Measurements from ENCODE around the gene MLLT3. TPM values are rescaled to one million over a fixed set of nuclear protein-coding genes. Genes with fewer than 3 reads are reported as not detected.

MLLT3 gene
- total RNA-seq, 4 donors from 2014 or later = 29.8 to 51.0 (median 47.1) TPM

DNA sequence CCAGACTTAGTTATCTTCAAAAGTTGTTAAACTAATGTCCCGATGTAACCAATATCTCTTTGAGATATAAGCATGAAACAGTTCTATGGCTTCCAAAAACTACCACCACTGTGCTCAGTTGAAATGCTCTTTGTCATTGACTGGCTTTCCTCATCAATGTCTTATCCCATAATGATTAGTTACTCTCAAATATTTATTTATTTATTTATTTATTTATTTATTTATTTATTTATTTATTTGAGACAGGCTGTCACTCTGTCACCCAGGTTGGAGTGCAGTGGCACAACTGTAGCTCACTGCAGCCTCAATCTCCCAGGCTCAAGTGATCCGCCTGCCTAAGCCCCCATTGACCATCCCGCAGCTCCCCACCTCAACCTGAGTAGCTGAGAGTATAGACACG is 28.0 kb upstream of the MLLT3 start:
- no peak for DNase-seq
- intact Hi-C loops (cut with DNase I) = no loop called here
- WGBS, 2 donors = 95 to 99% methylated on average over 4 of the region's 4 CpGs
- Histone ChIP-seq H3K27me3 (no peaks in the 10 kb centered on the region), H3K4me1 (no peaks in the 10 kb centered on the region), H3K4me3 (replicated peaks in 1 of 3) (no peak overlapping the region), H3K9me3 (no peaks in the 10 kb centered on the region), H3K27ac (no peak overlapping the region), H3K36me3 (no peaks in the 10 kb centered on the region)
- TF ChIP-seq POLR2A (IDR thresholded peaks at IDR 0.05) = no peak
- TF ChIP-seq, protein P1, sequence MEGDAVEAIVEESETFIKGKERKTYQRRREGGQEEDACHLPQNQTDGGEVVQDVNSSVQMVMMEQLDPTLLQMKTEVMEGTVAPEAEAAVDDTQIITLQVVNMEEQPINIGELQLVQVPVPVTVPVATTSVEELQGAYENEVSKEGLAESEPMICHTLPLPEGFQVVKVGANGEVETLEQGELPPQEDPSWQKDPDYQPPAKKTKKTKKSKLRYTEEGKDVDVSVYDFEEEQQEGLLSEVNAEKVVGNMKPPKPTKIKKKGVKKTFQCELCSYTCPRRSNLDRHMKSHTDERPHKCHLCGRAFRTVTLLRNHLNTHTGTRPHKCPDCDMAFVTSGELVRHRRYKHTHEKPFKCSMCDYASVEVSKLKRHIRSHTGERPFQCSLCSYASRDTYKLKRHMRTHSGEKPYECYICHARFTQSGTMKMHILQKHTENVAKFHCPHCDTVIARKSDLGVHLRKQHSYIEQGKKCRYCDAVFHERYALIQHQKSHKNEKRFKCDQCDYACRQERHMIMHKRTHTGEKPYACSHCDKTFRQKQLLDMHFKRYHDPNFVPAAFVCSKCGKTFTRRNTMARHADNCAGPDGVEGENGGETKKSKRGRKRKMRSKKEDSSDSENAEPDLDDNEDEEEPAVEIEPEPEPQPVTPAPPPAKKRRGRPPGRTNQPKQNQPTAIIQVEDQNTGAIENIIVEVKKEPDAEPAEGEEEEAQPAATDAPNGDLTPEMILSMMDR (IDR thresholded peaks at IDR 0.05) = no peak

DNA sequence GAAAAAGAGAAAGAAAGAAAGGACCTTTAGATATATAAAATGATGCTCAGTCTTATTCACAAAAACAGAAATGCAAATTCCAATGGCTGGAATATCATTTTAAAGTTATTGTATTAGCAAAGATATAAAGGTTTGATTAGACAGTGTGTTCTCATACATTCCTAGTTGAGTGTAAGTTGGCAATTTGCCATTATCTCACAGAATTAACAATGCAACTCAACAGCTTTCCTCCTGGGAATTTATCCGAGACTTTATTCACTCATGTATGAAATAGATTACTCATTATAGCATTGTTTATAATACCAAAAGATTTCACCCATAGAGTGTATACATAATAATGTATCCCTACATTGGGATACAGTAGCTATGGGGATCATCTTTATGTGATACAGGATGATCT is 27.1 kb upstream of the MLLT3 start:
- Histone ChIP-seq H3K9me3 (no peaks in the 10 kb centered on the region), H3K27ac (no peak overlapping the region), H3K4me3 (replicated peaks in 1 of 3) (no peak overlapping the region), H3K27me3 (no peaks in the 10 kb centered on the region), H3K36me3 (no peaks in the 10 kb centered on the region), H3K4me1 (no peaks in the 10 kb centered on the region)
- intact Hi-C loops (cut with DNase I) = no loop called here
- DNase-seq = no peak
- no peak for TF ChIP-seq POLR2A (IDR thresholded peaks at IDR 0.05)
- TF ChIP-seq, protein P1 (IDR thresholded peaks at IDR 0.05) = no peak
- WGBS, 2 donors = 9 to 40% methylated on average over 1 of the region's 1 CpG

DNA sequence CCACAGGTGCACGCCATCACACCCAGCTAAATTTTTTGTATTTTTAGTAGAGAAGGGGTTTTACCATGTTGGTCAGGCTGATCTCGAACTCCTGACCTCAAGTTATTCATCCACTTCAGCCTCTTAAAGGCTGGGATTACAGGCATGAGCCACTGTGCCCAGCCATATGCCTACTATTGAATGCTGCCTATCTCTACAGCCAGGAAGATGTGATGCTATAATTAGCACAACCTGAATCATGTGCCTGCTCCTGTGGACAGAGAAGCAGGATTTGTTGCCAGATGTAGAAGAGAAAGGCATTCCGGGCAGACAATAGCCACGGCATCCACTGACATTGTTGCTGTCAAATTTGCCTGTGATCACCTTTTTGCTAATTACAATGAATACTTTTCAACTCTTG is 24.4 kb upstream of the MLLT3 start:
- 87 to 91% methylated on average over 4 of the region's 4 CpGs for WGBS, 2 donors
- H3K27ac ChIP-seq = no peak overlapping the region
- no peaks in the 10 kb centered on the region for H3K4me1 ChIP-seq
- H3K36me3 ChIP-seq = no peaks in the 10 kb centered on the region
- no peaks in the 10 kb centered on the region for H3K9me3 ChIP-seq
- TF ChIP-seq, protein P1 (IDR thresholded peaks at IDR 0.05) = no peak
- TF ChIP-seq POLR2A (IDR thresholded peaks at IDR 0.05) = no peak
- no peak for DNase-seq
- no peaks in the 10 kb centered on the region for H3K27me3 ChIP-seq
- H3K4me3 ChIP-seq (replicated peaks in 1 of 3) = no peak overlapping the region
- intact Hi-C loops (cut with DNase I) = no loop called here

DNA sequence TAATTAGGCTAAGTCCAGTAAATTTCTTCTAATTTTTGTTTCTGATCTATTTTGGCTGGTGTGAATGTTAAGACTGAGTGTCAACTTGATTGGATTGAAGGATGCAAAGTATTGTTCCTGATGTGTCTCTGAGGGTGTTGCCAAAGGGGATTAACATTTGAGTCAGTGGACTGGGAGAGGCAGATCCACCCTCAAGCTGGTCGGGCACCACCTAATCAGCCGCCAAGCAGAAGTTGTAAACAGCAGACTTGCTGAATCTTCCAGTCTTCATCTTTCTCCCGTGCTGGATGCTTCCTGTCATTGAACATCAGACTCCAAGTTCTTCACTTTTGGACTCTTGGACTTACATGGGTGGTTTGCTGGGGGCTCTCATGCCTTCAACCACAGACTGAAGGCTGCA is 21.4 kb upstream of the MLLT3 start:
- H3K27me3 ChIP-seq = no peaks in the 10 kb centered on the region
- intact Hi-C loops (cut with DNase I) = no loop called here
- TF ChIP-seq, protein P1 (IDR thresholded peaks at IDR 0.05) = no peak
- no peak for TF ChIP-seq POLR2A (IDR thresholded peaks at IDR 0.05)
- WGBS, 2 donors = 86 to 88% methylated on average over 3 of the region's 3 CpGs
- H3K36me3 ChIP-seq = no peaks in the 10 kb centered on the region
- H3K9me3 ChIP-seq = no peaks in the 10 kb centered on the region
- peaks cover 0 to 11% of the 10 kb centered on the region in 2 donors for H3K4me1 ChIP-seq
- DNase-seq = no peak
- H3K4me3 ChIP-seq (replicated peaks in 1 of 3) = no peak overlapping the region
- no peak overlapping the region for H3K27ac ChIP-seq

DNA sequence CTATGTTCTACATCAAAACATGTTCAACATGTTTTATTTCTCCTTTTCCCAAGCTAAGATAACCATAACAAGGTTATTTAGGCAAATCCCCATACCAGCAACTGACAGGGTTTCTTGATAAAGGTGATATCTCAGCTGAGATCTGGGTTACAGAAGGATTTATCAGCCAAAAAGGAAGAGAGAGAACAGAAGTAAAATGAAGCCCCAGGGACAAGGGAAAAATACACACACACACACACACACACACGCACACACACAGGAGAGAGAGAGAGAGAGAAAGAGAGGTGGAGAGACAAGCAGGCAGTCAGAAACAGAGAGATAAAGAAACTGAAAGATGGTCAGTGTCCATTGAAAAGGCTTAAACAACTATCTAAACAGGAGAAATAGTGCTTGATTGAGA is 19.7 kb upstream of the MLLT3 start:
- no peaks in the 10 kb centered on the region for H3K27me3 ChIP-seq
- 84 to 85% methylated on average over 1 of the region's 1 CpG for WGBS, 2 donors

More for the DNA sequence above, 19.7 kb upstream of the MLLT3 start:
- TF ChIP-seq, protein P1 (IDR thresholded peaks at IDR 0.05) = no peak
- TF ChIP-seq POLR2A (IDR thresholded peaks at IDR 0.05) = no peak
- Histone ChIP-seq H3K9me3 (no peaks in the 10 kb centered on the region), H3K4me3 (replicated peaks in 1 of 3) (no peak overlapping the region), H3K4me1 (peaks cover 0 to 18% of the 10 kb centered on the region in 2 donors), H3K36me3 (no peaks in the 10 kb centered on the region), H3K27ac (no peak overlapping the region)
- intact Hi-C loops (cut with DNase I) = no loop called here
- no peak for DNase-seq

Measured in thyroid gland (tissue), 4 donors.